ENCODE measurements around the gene SMG6. TPM values are rescaled to one million over a fixed set of nuclear protein-coding genes. Genes with fewer than 3 reads are reported as not detected.

Gene SMG6
- total and polyA plus RNA-seq, 8 donors, result 17.0 to 102 (median 24.4) TPM

DNA sequence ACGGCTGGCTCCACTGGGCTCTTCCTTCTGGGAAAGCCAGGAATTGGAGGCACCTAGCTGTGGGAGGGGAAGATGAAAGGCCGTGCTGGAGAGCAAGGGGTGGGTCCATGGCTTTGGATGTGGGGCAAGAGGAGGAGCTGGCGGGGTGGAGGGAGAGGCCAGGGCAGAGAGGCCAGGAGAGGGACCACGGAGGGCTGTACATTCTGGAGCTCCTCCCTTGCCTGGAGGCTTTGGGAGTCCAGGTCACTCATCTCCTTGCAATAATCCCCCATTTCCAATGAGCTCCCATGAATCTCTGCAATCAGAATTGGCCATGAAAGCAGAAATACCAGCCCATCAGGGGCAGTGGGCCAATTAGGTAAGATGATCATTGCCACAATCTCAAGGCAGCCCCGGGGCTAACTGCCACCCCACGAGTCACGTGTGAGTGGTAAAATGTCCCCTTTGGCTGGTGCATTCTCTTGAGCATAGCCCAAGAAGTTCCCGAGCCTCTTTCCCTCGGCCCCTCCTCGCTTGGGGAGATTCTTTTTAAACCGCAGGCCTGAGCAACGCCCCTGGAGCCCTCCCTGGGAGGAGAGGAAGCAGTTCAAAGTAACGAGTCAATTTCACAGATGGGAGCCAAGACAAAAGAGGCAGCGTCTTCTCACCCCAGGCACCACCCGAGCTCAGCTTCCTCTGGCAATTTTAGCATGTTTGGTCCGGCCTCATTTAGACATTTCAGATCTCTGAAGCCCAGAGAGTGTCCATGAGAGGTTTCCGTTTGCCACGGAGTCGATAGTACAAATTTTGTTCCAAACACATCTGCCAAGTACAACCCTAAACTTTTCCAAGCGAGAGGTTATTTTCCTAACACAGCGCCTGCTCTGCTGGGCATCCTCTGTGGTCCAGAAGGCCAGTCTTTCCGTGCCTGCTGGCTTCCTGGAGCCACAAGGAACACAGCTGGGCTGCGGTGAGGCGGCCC lies 291.9 kb downstream of the SMG6 start:
- TF ChIP-seq POLR2AphosphoS5 (IDR thresholded peaks at IDR 0.05) (no peak), EP300 (IDR thresholded peaks at IDR 0.05) (no peak)
- TF ChIP-seq, protein P1, sequence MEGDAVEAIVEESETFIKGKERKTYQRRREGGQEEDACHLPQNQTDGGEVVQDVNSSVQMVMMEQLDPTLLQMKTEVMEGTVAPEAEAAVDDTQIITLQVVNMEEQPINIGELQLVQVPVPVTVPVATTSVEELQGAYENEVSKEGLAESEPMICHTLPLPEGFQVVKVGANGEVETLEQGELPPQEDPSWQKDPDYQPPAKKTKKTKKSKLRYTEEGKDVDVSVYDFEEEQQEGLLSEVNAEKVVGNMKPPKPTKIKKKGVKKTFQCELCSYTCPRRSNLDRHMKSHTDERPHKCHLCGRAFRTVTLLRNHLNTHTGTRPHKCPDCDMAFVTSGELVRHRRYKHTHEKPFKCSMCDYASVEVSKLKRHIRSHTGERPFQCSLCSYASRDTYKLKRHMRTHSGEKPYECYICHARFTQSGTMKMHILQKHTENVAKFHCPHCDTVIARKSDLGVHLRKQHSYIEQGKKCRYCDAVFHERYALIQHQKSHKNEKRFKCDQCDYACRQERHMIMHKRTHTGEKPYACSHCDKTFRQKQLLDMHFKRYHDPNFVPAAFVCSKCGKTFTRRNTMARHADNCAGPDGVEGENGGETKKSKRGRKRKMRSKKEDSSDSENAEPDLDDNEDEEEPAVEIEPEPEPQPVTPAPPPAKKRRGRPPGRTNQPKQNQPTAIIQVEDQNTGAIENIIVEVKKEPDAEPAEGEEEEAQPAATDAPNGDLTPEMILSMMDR (IDR thresholded peaks at IDR 0.05), result no peak
- Histone ChIP-seq H3K27me3 (peaks cover 0 to 15% (median 0%) of the 10 kb centered on the region in 3 donors), H3K36me3 (no peaks in the 10 kb centered on the region), H3K9me3 (no peaks in the 10 kb centered on the region), H3K27ac (peak overlapping the region in 3 of 5 donors; percentile 3 to 74 (median 67)), H3K4me3 (no peak overlapping the region), H3K4me1 (peaks cover 0 to 21% (median 15%) of the 10 kb centered on the region in 4 donors)
- intact Hi-C loops (cut with DNase I; ENCODE audit: low total_unique reads), result no loop called here
- WGBS, 5 donors, result 28 to 40% (median 33%) methylated on average over 24 of the region's 24 CpGs
- peak in 1 of 2 donors; percentile 73 for DNase-seq

Small RNA genes within 50 kb of the gene (small RNA-seq; reads per million reads assigned to genes)
- 0 reads per million in 4 donors for gene AC090617.6
- 0 reads per million in 4 donors for gene AC090617.7
- gene AC090617.8, result 0 reads per million in 4 donors
- gene AC090617.9, result 0 reads per million in 4 donors
- gene MIR132, result 9.6 to 66.3 (median 30.5) reads per million in 4 donors
- gene MIR212, result 2.6 to 11.3 (median 8.8) reads per million in 4 donors
- gene OVCA2, result 0 reads per million in 4 donors
- gene RN7SL624P, result 0 reads per million in 4 donors
- gene SNORD91A, result 764 to 2,015 (median 1,571) reads per million in 4 donors
- 123 to 316 (median 244) reads per million in 4 donors for gene SNORD91B

Other genes starting within 250 kb of the SMG6 start
- gene HIC1, start 248.7 kb downstream of the SMG6 start, total RNA-seq, result 100 to 1,000 TPM in 1 of 5 donors, 10 to 100 TPM in 1, 1 to 10 TPM in 3; 7.6 to 107 (median 9.4) TPM
- gene HIC1, start 248.7 kb downstream of the SMG6 start, polyA plus RNA-seq, result 10 to 100 TPM in 1 of 3 donors, 1 to 10 TPM in 2; 1.5 to 11.2 (median 6.2) TPM
- 10 to 100 TPM in 4 of 5 donors, 1 to 10 TPM in 1; 1.2 to 44.0 (median 15.4) TPM for gene SRR, start 165 bp upstream of the SMG6 start, total RNA-seq
- 1 to 10 TPM; 4.3 to 7.8 (median 6.4) TPM for gene SRR, start 165 bp upstream of the SMG6 start, polyA plus RNA-seq
- gene TSR1, start 32.7 kb upstream of the SMG6 start, total RNA-seq, result 10 to 100 TPM; 17.1 to 67.0 (median 33.8) TPM
- 10 to 100 TPM; 12.2 to 13.8 (median 12.4) TPM for gene TSR1, start 32.7 kb upstream of the SMG6 start, polyA plus RNA-seq
- gene SGSM2, start 33.7 kb upstream of the SMG6 start, total RNA-seq, result 100 to 1,000 TPM in 1 of 5 donors, 10 to 100 TPM in 4; 48.5 to 224 (median 57.1) TPM
- gene SGSM2, start 33.7 kb upstream of the SMG6 start, polyA plus RNA-seq, result 10 to 100 TPM; 31.2 to 91.8 (median 41.5) TPM
- gene MNT, start 97.3 kb upstream of the SMG6 start, total RNA-seq, result 10 to 100 TPM in 3 of 5 donors, 1 to 10 TPM in 2; 3.5 to 55.8 (median 18.2) TPM
- gene MNT, start 97.3 kb upstream of the SMG6 start, polyA plus RNA-seq, result 1 to 10 TPM; 5.2 to 7.9 (median 7.3) TPM
- gene METTL16, start 208.1 kb upstream of the SMG6 start, total RNA-seq, result 100 to 1,000 TPM in 1 of 5 donors, 10 to 100 TPM in 4; 12.3 to 108 (median 23.5) TPM
- 10 to 100 TPM; 11.3 to 19.5 (median 13.4) TPM for gene METTL16, start 208.1 kb upstream of the SMG6 start, polyA plus RNA-seq